Ovary (tissue), 9 donors: ENCODE measurements around the gene DNMBP. TPM values are rescaled to one million over a fixed set of nuclear protein-coding genes. Genes with fewer than 3 reads are reported as not detected.

Experiments
- DNase-seq, 5 donors: peaks; one replicate each; pipeline ENCODE4 v3.0.0-alpha.2; 2019 to 2020
- H3K27ac ChIP-seq, 2 donors: fragments of 200-600 bp; one replicate each; pipeline versions ENCODE4 v1.5.1 to v1.8.0; 2019 to 2022
- H3K27me3 ChIP-seq: fragments of 200-600 bp; one replicate; pipeline ENCODE4 v1.8.0; 2022
- H3K36me3 ChIP-seq: fragments of 200-600 bp; sonication (generic); one replicate; pipeline ENCODE4 v1.5.1; 2019
- H3K4me1 ChIP-seq: one replicate; pipeline ENCODE4 v1.8.1; 2013; ENCODE audit warnings: mild to moderate bottlenecking, moderate library complexity; ENCODE audit not compliant: insufficient read depth
- H3K4me3 ChIP-seq: fragments of 200-600 bp; sonication (generic); one replicate; pipeline ENCODE4 v1.5.1; 2017
- H3K9me3 ChIP-seq, 2 donors: fragments of 200-600 bp in 1 of 2; sonication (generic) in 1 of 2; one replicate each; pipeline versions ENCODE4 v1.5.1 to v1.8.1; 2013 to 2019; ENCODE audit warnings: mild to moderate bottlenecking in 1 of 2, moderate library complexity in 1 of 2
- EP300 ChIP-seq: sonication (generic); formaldehyde crosslinking; IDR thresholded peaks from one replicate; pipeline ENCODE4 v1.6.1; 2017; ENCODE audit warnings: antibody characterized with exemption
- POLR2A ChIP-seq: fragments of 450-650 bp; IDR thresholded peaks from one replicate; pipeline ENCODE4 v1.6.1; 2017; ENCODE audit warnings: antibody characterized with exemption, mild to moderate bottlenecking, moderate library complexity
- WGBS, 3 donors: extraction: QIAGEN DNeasy Blood & Tissue Kit in 1 of 3; methylation state at CpG; one replicate each; pipeline versions ENCODE4 v1.1.5 to v1.1.7; 2013 to 2017; 5-methylcytosine and 5-hydroxymethylcytosine counted together
- intact Hi-C, 4 donors: fragments of 100-400 bp; cut with DNase I; formaldehyde crosslinking; loops; one replicate each; pipeline versions ENCODE4 v1.11.0 to v1.15.1; 2022 to 2023
- polyA plus RNA-seq, 2 donors: library from polyadenylated mRNA; stranded (reverse); fragments of 200-250 nt in 1 of 2; fragments of 350-450 nt in 1 of 2; fragmentation: Illumina TruSeq in 1 of 2; extraction: RNeasy Lipid Tissue Mini Kit (QIAGEN cat#74804) in 1 of 2; gene quantifications; one replicate each; pipeline ENCODE4 v1.2.3, GENCODE V29; 2013 to 2014
- total RNA-seq, 7 donors: library from RNA; depleted of rRNA in 2 of 7; stranded (reverse); fragments of >200 nt in 2 of 7; fragmentation: NEBNext Ultra II Directional in 3 of 7; extraction: Animal tissue kit (Norgen Biotek cat#: 25700) in 3 of 7; gene quantifications; one replicate each; pipeline versions ENCODE4 v1.1.0 to v1.2.4, GENCODE V29; 2016 to 2023
- TF ChIP-seq, protein P1 (sequence below), 3 donors: fragments of 450-650 bp in 2 of 3; fragments of 200-600 bp in 1 of 3; IDR thresholded peaks; one replicate each; pipeline versions ENCODE4 v1.5.1 to v1.8.0; 2016 to 2022; ENCODE audit warnings: antibody characterized with exemption in 3 of 3, mild to moderate bottlenecking in 1 of 3
- donor health status: DM: no; HTN: no; CAD: no; lungs with moderate emphysema.
- donor health status: DM: no; HTN: no; CAD: no.
- donor health status: Bipolar disorder and iron deficiency.
- donor health status: DM: yes; HTN: yes; CAD: no.
- donor health status: DM: no; HTN: no; CAD: no.
- donor health status: DM: yes; HTN: yes; CAD: no.

Gene DNMBP
- total and polyA plus RNA-seq, 9 donors = 10.8 to 25.4 (median 20.3) TPM

DNA sequence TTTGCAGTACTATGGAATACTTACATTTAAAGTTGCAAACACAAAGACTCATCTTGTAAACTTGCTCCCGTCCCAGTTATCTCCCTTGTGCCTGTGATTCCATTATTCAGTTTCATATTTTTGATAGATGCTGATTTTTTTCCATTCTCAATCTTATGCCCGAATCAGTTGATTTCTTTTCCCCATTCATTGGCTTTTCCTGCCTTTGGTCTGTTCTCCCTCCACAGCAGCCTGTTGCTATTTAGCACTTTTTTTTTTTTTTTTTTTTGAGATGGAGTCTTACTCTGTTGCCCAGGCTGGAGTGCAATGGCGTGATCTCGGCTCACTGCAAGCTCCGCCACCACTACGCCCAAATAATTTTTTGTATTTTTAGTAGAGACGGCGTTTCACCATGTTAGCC lies 149.3 kb downstream of the DNMBP start:
- TF ChIP-seq, protein P1, sequence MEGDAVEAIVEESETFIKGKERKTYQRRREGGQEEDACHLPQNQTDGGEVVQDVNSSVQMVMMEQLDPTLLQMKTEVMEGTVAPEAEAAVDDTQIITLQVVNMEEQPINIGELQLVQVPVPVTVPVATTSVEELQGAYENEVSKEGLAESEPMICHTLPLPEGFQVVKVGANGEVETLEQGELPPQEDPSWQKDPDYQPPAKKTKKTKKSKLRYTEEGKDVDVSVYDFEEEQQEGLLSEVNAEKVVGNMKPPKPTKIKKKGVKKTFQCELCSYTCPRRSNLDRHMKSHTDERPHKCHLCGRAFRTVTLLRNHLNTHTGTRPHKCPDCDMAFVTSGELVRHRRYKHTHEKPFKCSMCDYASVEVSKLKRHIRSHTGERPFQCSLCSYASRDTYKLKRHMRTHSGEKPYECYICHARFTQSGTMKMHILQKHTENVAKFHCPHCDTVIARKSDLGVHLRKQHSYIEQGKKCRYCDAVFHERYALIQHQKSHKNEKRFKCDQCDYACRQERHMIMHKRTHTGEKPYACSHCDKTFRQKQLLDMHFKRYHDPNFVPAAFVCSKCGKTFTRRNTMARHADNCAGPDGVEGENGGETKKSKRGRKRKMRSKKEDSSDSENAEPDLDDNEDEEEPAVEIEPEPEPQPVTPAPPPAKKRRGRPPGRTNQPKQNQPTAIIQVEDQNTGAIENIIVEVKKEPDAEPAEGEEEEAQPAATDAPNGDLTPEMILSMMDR (IDR thresholded peaks at IDR 0.05) = no peak
- TF ChIP-seq POLR2A = no peak
- H3K27me3 ChIP-seq = no peaks in the 10 kb centered on the region
- no peaks in the 10 kb centered on the region for H3K4me1 ChIP-seq
- no peaks in the 10 kb centered on the region for H3K36me3 ChIP-seq
- 91 to 93% (median 91%) methylated on average over 8 of the region's 8 CpGs for WGBS, 3 donors
- H3K9me3 ChIP-seq = no peaks in the 10 kb centered on the region
- no peak overlapping the region for H3K27ac ChIP-seq
- intact Hi-C loops = no loop called here
- DNase-seq = no peak
- H3K4me3 ChIP-seq = no peak overlapping the region

DNA sequence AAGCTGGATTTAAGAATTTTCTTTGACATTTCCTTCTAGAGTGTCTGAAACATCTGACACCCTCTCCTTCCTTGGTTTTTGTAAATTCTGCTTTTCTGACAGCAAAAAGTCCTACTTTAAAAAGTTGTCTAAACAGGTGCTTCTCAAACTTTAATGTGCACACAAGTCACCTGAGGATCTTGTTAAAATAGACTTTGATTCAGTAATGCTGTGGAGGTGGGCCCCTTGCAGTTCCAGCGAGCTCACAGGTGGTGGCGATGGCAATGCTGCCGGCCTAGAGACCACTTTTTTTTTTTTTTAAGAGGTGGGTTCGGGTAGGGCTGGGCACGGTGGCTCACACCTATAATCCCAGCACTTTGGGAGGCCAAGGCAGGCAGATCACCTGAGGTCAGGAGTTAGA lies 150.2 kb downstream of the DNMBP start:
- DNase-seq = no peak
- Histone ChIP-seq H3K4me3 (no peak overlapping the region), H3K4me1 (no peaks in the 10 kb centered on the region), H3K27me3 (no peaks in the 10 kb centered on the region), H3K36me3 (no peaks in the 10 kb centered on the region), H3K9me3 (no peaks in the 10 kb centered on the region), H3K27ac (no peak overlapping the region)
- TF ChIP-seq POLR2A = no peak
- no peak for TF ChIP-seq EP300
- TF ChIP-seq, protein P1 (IDR thresholded peaks at IDR 0.05) = no peak
- WGBS, 3 donors = 45 to 53% (median 48%) methylated on average over 5 of the region's 5 CpGs
- intact Hi-C loops = loop anchor here in 2 of 4 donors (5.0 to 10.0 kb wide), 2 partner anchors 153 to 155 kb away; no protein-coding TSS in a partner anchor

DNA sequence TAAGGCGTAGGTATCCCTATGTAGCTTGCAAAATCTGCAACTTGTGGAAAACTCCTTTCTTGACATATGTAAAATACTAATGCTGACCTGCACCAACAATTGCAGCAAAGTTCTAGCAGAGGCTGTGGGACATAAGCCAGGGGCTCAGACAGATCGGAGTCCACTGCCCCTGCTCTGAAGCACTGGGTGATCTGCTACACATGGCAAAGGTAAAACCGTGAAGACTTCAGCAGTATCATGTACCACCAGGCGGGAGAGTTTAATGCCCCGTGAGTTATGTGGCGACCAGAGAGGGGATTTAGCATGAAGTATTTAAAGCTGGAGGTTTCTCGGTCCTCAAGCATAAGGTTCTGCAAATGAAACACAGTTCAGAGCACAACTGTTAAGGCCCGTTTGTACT lies 150.9 kb downstream of the DNMBP start:
- Histone ChIP-seq H3K27me3 (no peaks in the 10 kb centered on the region), H3K9me3 (no peaks in the 10 kb centered on the region), H3K4me1 (no peaks in the 10 kb centered on the region), H3K36me3 (no peaks in the 10 kb centered on the region), H3K4me3 (no peak overlapping the region), H3K27ac (no peak overlapping the region)
- no peak for DNase-seq
- 81 to 86% (median 85%) methylated on average over 8 of the region's 8 CpGs for WGBS, 3 donors
- TF ChIP-seq EP300 (no peak), POLR2A (no peak)
- TF ChIP-seq, protein P1 (IDR thresholded peaks at IDR 0.05) = no peak
- intact Hi-C loops = loop anchor here in 2 of 4 donors (5.0 to 10.0 kb wide), 2 partner anchors 153 to 156 kb away; no protein-coding TSS in a partner anchor

DNA sequence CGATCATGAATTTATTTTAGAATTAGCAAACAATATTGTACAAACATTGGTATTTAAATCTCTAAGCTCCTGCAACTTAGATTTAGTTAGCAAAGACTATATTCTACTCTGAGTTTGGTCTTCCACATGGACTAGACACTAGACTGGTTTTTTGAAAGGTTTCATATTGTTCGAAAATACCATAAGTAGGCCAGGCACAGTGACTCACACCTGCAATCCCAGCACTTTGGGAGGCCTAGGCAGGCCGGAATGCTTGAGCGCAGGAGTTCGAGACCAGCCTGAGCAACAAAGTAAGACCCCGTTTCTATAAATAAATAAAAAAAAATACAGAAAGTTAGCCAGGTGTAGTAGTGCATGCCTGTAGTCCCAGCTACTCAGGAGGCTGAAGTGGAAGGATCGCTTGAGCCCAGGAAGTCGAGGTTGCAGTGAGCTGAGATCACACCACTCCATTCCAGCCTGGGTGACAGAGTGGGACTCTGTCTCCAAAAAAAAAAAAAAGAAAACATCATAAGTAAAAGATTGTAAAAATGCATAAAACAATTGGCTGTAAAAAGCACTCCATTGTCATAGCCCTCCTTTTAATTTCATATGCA lies 154.2 kb downstream of the DNMBP start:
- Histone ChIP-seq H3K4me1 (no peaks in the 10 kb centered on the region), H3K36me3 (no peaks in the 10 kb centered on the region), H3K9me3 (no peaks in the 10 kb centered on the region), H3K4me3 (no peak overlapping the region), H3K27me3 (no peaks in the 10 kb centered on the region), H3K27ac (no peak overlapping the region)
- intact Hi-C loops = loop anchor here in 2 of 4 donors (5.0 to 10.0 kb wide), 2 partner anchors 157 to 159 kb away; no protein-coding TSS in a partner anchor
- TF ChIP-seq POLR2A = no peak
- TF ChIP-seq EP300 = no peak
- TF ChIP-seq, protein P1 (IDR thresholded peaks at IDR 0.05) = no peak
- DNase-seq = no peak
- WGBS, 3 donors = 72 to 85% (median 84%) methylated on average over 8 of the region's 8 CpGs
